ENCODE measurements around the gene FBXW8.

The FBXW8 gene

GRCh38 chr12:116897476-116897875 is 13.3 kb upstream of the FBXW8 start:
- no peak for TF ChIP-seq SIN3A (IDR thresholded peaks at IDR 0.05; ENCODE audit: borderline replicate concordance, insufficient read depth, low read length)
- TF ChIP-seq FOXP2 (optimal IDR thresholded peaks at IDR 0.05; ENCODE audit: borderline replicate concordance, extremely low read depth, extremely low read length, insufficient read depth): no peak
- no peak for TF ChIP-seq POLR2AphosphoS5 (IDR thresholded peaks at IDR 0.05; ENCODE audit: low read depth, low read length)
- no peak for TF ChIP-seq REST (IDR thresholded peaks at IDR 0.05; ENCODE audit: insufficient read depth in 1 of 2, low read depth in 2 of 2, low read length in 2 of 2)
- TF ChIP-seq TAF1 (IDR thresholded peaks at IDR 0.05; ENCODE audit: borderline replicate concordance, insufficient read depth, low read length): no peak

- TF ChIP-seq SIN3A (IDR thresholded peaks at IDR 0.05; ENCODE audit: borderline replicate concordance, insufficient read depth, low read length) (no peak), REST (IDR thresholded peaks at IDR 0.05; ENCODE audit: insufficient read depth in 1 of 2, low read depth in 2 of 2, low read length in 2 of 2) (no peak), POLR2AphosphoS5 (IDR thresholded peaks at IDR 0.05; ENCODE audit: low read depth, low read length) (no peak), FOXP2 (optimal IDR thresholded peaks at IDR 0.05; ENCODE audit: borderline replicate concordance, extremely low read depth, extremely low read length, insufficient read depth) (no peak), TAF1 (IDR thresholded peaks at IDR 0.05; ENCODE audit: borderline replicate concordance, insufficient read depth, low read length) (no peak)
Observed at GRCh38 chr12:116898669-116899068, 12.1 kb upstream of the FBXW8 start.

- TF ChIP-seq REST (IDR thresholded peaks at IDR 0.05; ENCODE audit: insufficient read depth in 1 of 2, low read depth in 2 of 2, low read length in 2 of 2) (no peak), TAF1 (IDR thresholded peaks at IDR 0.05; ENCODE audit: borderline replicate concordance, insufficient read depth, low read length) (no peak), FOXP2 (optimal IDR thresholded peaks at IDR 0.05; ENCODE audit: borderline replicate concordance, extremely low read depth, extremely low read length, insufficient read depth) (no peak), SIN3A (IDR thresholded peaks at IDR 0.05; ENCODE audit: borderline replicate concordance, insufficient read depth, low read length) (no peak), POLR2AphosphoS5 (IDR thresholded peaks at IDR 0.05; ENCODE audit: low read depth, low read length) (no peak)
Observed at GRCh38 chr12:116901612-116902011, 9.1 kb upstream of the FBXW8 start.

GRCh38 chr12:116903818-116904217 is 6.9 kb upstream of the FBXW8 start:
- TF ChIP-seq FOXP2 (optimal IDR thresholded peaks at IDR 0.05; ENCODE audit: borderline replicate concordance, extremely low read depth, extremely low read length, insufficient read depth): no peak
- no peak for TF ChIP-seq SIN3A (IDR thresholded peaks at IDR 0.05; ENCODE audit: borderline replicate concordance, insufficient read depth, low read length)
- TF ChIP-seq POLR2AphosphoS5 (IDR thresholded peaks at IDR 0.05; ENCODE audit: low read depth, low read length): no peak
- no peak for TF ChIP-seq TAF1 (IDR thresholded peaks at IDR 0.05; ENCODE audit: borderline replicate concordance, insufficient read depth, low read length)
- TF ChIP-seq REST (IDR thresholded peaks at IDR 0.05; ENCODE audit: insufficient read depth in 1 of 2, low read depth in 2 of 2, low read length in 2 of 2): no peak

GRCh38 chr12:116906285-116906684 is 4.5 kb upstream of the FBXW8 start:
- TF ChIP-seq POLR2AphosphoS5 (IDR thresholded peaks at IDR 0.05; ENCODE audit: low read depth, low read length) (no peak), FOXP2 (optimal IDR thresholded peaks at IDR 0.05; ENCODE audit: borderline replicate concordance, extremely low read depth, extremely low read length, insufficient read depth) (no peak), REST (IDR thresholded peaks at IDR 0.05; ENCODE audit: insufficient read depth in 1 of 2, low read depth in 2 of 2, low read length in 2 of 2) (no peak), SIN3A (IDR thresholded peaks at IDR 0.05; ENCODE audit: borderline replicate concordance, insufficient read depth, low read length) (no peak), TAF1 (IDR thresholded peaks at IDR 0.05; ENCODE audit: borderline replicate concordance, insufficient read depth, low read length) (no peak)
